GM12875 (cell line): ENCODE measurements around the gene ANKRD65.

Experiments
- H3K4me3 ChIP-seq: one replicate; pipeline ENCODE4 v1.5.1; 2011; ENCODE audit warnings: low read depth, low read length, control low read depth
- CTCF ChIP-seq: IDR thresholded peaks from 2 replicates; pipeline ENCODE4 v1.5.1; 2011; ENCODE audit warnings: low read depth, mild to moderate bottlenecking, control low read depth, inconsistent platforms, low read length, moderate library complexity, borderline replicate concordance; ENCODE audit not compliant: insufficient read depth

ANKRD65 gene

GRCh38 chr1:1401457-1402010 lies 19.5 kb downstream of the ANKRD65 start:
- no peak overlapping the region for H3K4me3 ChIP-seq
- no peak for TF ChIP-seq CTCF

- peak overlapping the region; percentile 99 for H3K4me3 ChIP-seq
- no peak for TF ChIP-seq CTCF
Observed at GRCh38 chr1:1400576-1401456, 20.3 kb downstream of the ANKRD65 start.

- H3K4me3 ChIP-seq = peak overlapping the region; percentile 99
- TF ChIP-seq CTCF = no peak
Observed at GRCh38 chr1:1399872-1400575, 21.1 kb downstream of the ANKRD65 start.

GRCh38 chr1:1399187-1399871 lies 21.7 kb downstream of the ANKRD65 start, which contains the start of gene CCNL2:
CCNL2 (minus strand) TSS chr1:1399335; CDS start chr1:1399306, 29 bp downstream.
- TF ChIP-seq CTCF = peak; percentile 72
- H3K4me3 ChIP-seq = peak within 1 kb of the TSS; percentile 99

- TF ChIP-seq CTCF = no peak
- H3K4me3 ChIP-seq = peak overlapping the region; percentile 99
Observed at GRCh38 chr1:1398677-1399186, 22.3 kb downstream of the ANKRD65 start.

GRCh38 chr1:1397839-1398523 lies 23.1 kb downstream of the ANKRD65 start:
- TF ChIP-seq CTCF = no peak
- H3K4me3 ChIP-seq = peak overlapping the region; percentile 99
